HCT116 (cell line): ENCODE measurements around the gene LLGL2. TPM values are rescaled to one million over a fixed set of nuclear protein-coding genes. Genes with fewer than 3 reads are reported as not detected.
A peak's percentile ranks its signal among the peaks of the same experiment; 100 is the strongest.

Source experiments
- ATAC-seq: fragments of 200-7000 bp; cut with Tn5 transposase; 2 replicates; pipeline ENCODE4 v1.9.1; 2020; ENCODE audit warnings: mild to moderate bottlenecking, moderate library complexity
- Bru-seq: library from RNA; stranded (reverse); fragments of 400-500 nt; gene quantifications from one replicate; lab custom pipeline; 2021; lab: Mats Ljungman, UMichigan
- BruChase-seq, 2 experiments: library from RNA; stranded (reverse); fragments of 400-500 nt; gene quantifications; one replicate each; lab custom pipeline; 2021; lab: Mats Ljungman, UMichigan
- BruUV-seq: library from RNA; stranded (reverse); fragments of 400-500 nt; replicated peaks from 2 replicates; lab custom pipeline; 2021; lab: Mats Ljungman, UMichigan
- CTCF ChIA-PET: fragments of 300-600 bp; sonication (Branson Sonifier 250); formaldehyde crosslinking; loops from one replicate; lab custom pipeline; 2021; ENCODE audit warnings: antibody characterized with exemption; lab: Charles Lee
- POLR2A ChIA-PET: fragments of 300-600, 350-600 bp; sonication (Branson Sonifier 250); formaldehyde crosslinking; loops from one replicate; lab custom pipeline; 2021; ENCODE audit warnings: antibody characterized with exemption; lab: Charles Lee
- RAD21 ChIA-PET, 2 experiments: fragments of 300-600 bp; sonication (Branson Sonifier 250); formaldehyde crosslinking; loops; one replicate each; lab custom pipeline; 2023; ENCODE audit warnings: low total read pairs in 2 of 2; ENCODE audit not compliant: uncharacterized antibody in 2 of 2, unreplicated experiment in 2 of 2, low non-redundant PET in 1 of 2; lab: Charles Lee
- DNase-seq: peaks from one replicate; pipeline ENCODE4 v3.0.0-alpha.2; 2010; ENCODE audit warnings: low read depth, low spot score
- H2AFZ ChIP-seq: fragments of 200-600 bp; shearing (Covaris generic), sonication (generic); 2 replicates; pipeline ENCODE4 v1.6.1; 2017; ENCODE audit warnings: low read depth, mixed run types, mixed read lengths, antibody characterized with exemption, low read length; ENCODE audit not compliant: poor library complexity, severe bottlenecking
- H3K27ac ChIP-seq: 2 replicates; pipeline ENCODE4 v1.5.1; 2012; ENCODE audit warnings: low read depth, low read length
- H3K27me3 ChIP-seq: fragments of 200-600 bp; sonication (generic); 2 replicates; pipeline ENCODE4 v1.6.1; 2016; ENCODE audit warnings: mixed run types, low read length, mixed read lengths; ENCODE audit not compliant: insufficient read depth
- H3K36me3 ChIP-seq, 2 experiments: fragments of 200-500 bp in 1 of 2; fragments of 200-600 bp in 1 of 2; sonication (Bioruptor generic) in 1 of 2; sonication (generic) in 1 of 2; 2 replicates each; pipeline versions ENCODE4 v1.5.1 to v1.6.1; 2014 to 2016; ENCODE audit warnings: low read length in 2 of 2, inconsistent platforms in 1 of 2, mixed read lengths in 1 of 2, mixed run types in 1 of 2; ENCODE audit not compliant: insufficient read depth in 2 of 2, control insufficient read depth in 1 of 2
- H3K4me1 ChIP-seq, 2 experiments: fragments of 200-600 bp in 1 of 2; sonication (generic) in 1 of 2; 2 replicates each; pipeline versions ENCODE4 v1.5.1 to v1.6.1; 2012 to 2017; ENCODE audit warnings: low read length in 2 of 2, inconsistent platforms in 1 of 2, mild to moderate bottlenecking in 1 of 2, mixed read lengths in 1 of 2, mixed run types in 1 of 2, moderate library complexity in 1 of 2; ENCODE audit not compliant: insufficient read depth in 2 of 2, control insufficient read depth in 1 of 2
- H3K4me2 ChIP-seq: fragments of 200-600 bp; sonication (generic); 2 replicates; pipeline ENCODE4 v1.6.1; 2017; ENCODE audit warnings: mixed run types, low read length, mixed read lengths
- H3K4me3 ChIP-seq, 2 experiments: fragments of 200-600 bp in 1 of 2; sonication (generic) in 1 of 2; replicated peaks in 1 of 2; 2 replicates each; pipeline ENCODE4 v1.5.1; 2011 to 2016; ENCODE audit warnings: low read length in 2 of 2, control low read depth in 1 of 2, low read depth in 1 of 2, mild to moderate bottlenecking in 1 of 2, mixed read lengths in 1 of 2, mixed run types in 1 of 2
- H3K79me2 ChIP-seq: fragments of 200-600 bp; sonication (generic); 2 replicates; pipeline ENCODE4 v1.6.1; 2017; ENCODE audit warnings: mild to moderate bottlenecking, mixed run types, low read length, moderate library complexity, mixed read lengths; ENCODE audit not compliant: insufficient read depth
- H3K9ac ChIP-seq: fragments of 200-600 bp; sonication (generic); 2 replicates; pipeline ENCODE4 v1.6.1; 2016; ENCODE audit warnings: low read length, mixed read lengths
- H3K9me2 ChIP-seq: fragments of 200-600 bp; sonication (generic), shearing (Covaris generic); 2 replicates; pipeline ENCODE4 v1.6.1; 2017; ENCODE audit warnings: mixed run types, mild to moderate bottlenecking, moderate library complexity; ENCODE audit not compliant: insufficient read depth
- H3K9me3 ChIP-seq, 2 experiments: fragments of 200-500 bp in 1 of 2; fragments of 200-600 bp in 1 of 2; sonication (Bioruptor generic) in 1 of 2; sonication (generic) in 1 of 2; 2 replicates each; pipeline ENCODE4 v1.6.1; 2014 to 2017; ENCODE audit warnings: low read length in 2 of 2, mixed read lengths in 2 of 2, inconsistent platforms in 1 of 2, low read depth in 1 of 2, mild to moderate bottlenecking in 1 of 2, mixed run types in 1 of 2, moderate library complexity in 1 of 2; ENCODE audit not compliant: control insufficient read depth in 1 of 2, insufficient read depth in 1 of 2
- H4K20me1 ChIP-seq: fragments of 200-600 bp; sonication (generic), shearing (Covaris generic); 2 replicates; pipeline ENCODE4 v1.6.1; 2017; ENCODE audit warnings: mixed run types, mild to moderate bottlenecking, moderate library complexity; ENCODE audit not compliant: insufficient read depth
- CEBPB ChIP-seq: IDR thresholded peaks from 2 replicates; pipeline ENCODE4 v1.6.1; 2012; ENCODE audit warnings: low read depth
- EGR1 ChIP-seq: IDR thresholded peaks from 2 replicates; pipeline ENCODE4 v1.6.1; 2012; ENCODE audit warnings: low read depth
- ELF1 ChIP-seq: IDR thresholded peaks from 2 replicates; pipeline ENCODE4 v1.6.1; 2012; ENCODE audit warnings: low read depth, borderline replicate concordance
- EZH2 ChIP-seq: fragments of 200-600 bp; sonication (generic); IDR thresholded peaks from 2 replicates; pipeline ENCODE4 v1.6.1; 2017; ENCODE audit warnings: antibody characterized with exemption, mixed run types
- JUND ChIP-seq: IDR thresholded peaks from 2 replicates; pipeline ENCODE4 v1.6.1; 2012
- POLR2AphosphoS5 ChIP-seq: IDR thresholded peaks from 2 replicates; pipeline ENCODE4 v1.6.1; 2011; ENCODE audit warnings: mild to moderate bottlenecking, low read depth, low read length, moderate library complexity
- SIN3A ChIP-seq: IDR thresholded peaks from 2 replicates; pipeline ENCODE4 v1.6.1; 2012; ENCODE audit warnings: low read depth
- SP1 ChIP-seq: IDR thresholded peaks from 2 replicates; pipeline ENCODE4 v1.6.1; 2012; ENCODE audit warnings: low read depth
- YY1 ChIP-seq: IDR thresholded peaks from 2 replicates; pipeline ENCODE4 v1.6.1; 2011; ENCODE audit warnings: low read length, low read depth, moderate library complexity, mild to moderate bottlenecking; ENCODE audit not compliant: insufficient replicate concordance; ENCODE audit errors: extremely low read depth
- ZFX ChIP-seq: fragments of 450-650 bp; IDR thresholded peaks from 2 replicates; pipeline ENCODE4 v1.6.1; 2017
- ZNF274 ChIP-seq: fragments of 200-500 bp; sonication (Bioruptor generic); IDR thresholded peaks from 2 replicates; pipeline ENCODE4 v1.6.1; 2014; ENCODE audit warnings: mild to moderate bottlenecking, low read depth, low read length, inconsistent platforms
- intact Hi-C: fragments of 100-400 bp; cut with micrococcal nuclease; formaldehyde crosslinking; loops from 2 replicates; pipeline ENCODE4 v1.10.0; 2022
- long read RNA-seq: library from polyadenylated mRNA; unstranded; transcript quantifications from one replicate; pipeline ENCODE4 v2.0.0, GENCODE V29; 2021; ENCODE audit not compliant: unreplicated experiment
- polyA plus RNA-seq: library from polyadenylated mRNA; unstranded; fragments of >200 nt; gene quantifications from 2 replicates; pipeline ENCODE4 v1.2.1, GENCODE V29; 2012; ENCODE audit warnings: missing spikeins
- total RNA-seq: library from RNA; stranded (reverse); gene quantifications from one replicate; pipeline ENCODE4 v1.2.1, GENCODE V29; 2021; ENCODE audit not compliant: unreplicated experiment
- TF ChIP-seq, protein P1 (sequence below): IDR thresholded peaks from 2 replicates; pipeline ENCODE4 v1.6.1; 2011; ENCODE audit warnings: mild to moderate bottlenecking, low read length, moderate library complexity; ENCODE audit not compliant: insufficient replicate concordance; ENCODE audit errors: extremely low read depth
- TF ChIP-seq, protein P2 (sequence below): IDR thresholded peaks from 2 replicates; pipeline ENCODE4 v1.6.1; 2012; ENCODE audit warnings: low read depth

LLGL2 gene, protein sequence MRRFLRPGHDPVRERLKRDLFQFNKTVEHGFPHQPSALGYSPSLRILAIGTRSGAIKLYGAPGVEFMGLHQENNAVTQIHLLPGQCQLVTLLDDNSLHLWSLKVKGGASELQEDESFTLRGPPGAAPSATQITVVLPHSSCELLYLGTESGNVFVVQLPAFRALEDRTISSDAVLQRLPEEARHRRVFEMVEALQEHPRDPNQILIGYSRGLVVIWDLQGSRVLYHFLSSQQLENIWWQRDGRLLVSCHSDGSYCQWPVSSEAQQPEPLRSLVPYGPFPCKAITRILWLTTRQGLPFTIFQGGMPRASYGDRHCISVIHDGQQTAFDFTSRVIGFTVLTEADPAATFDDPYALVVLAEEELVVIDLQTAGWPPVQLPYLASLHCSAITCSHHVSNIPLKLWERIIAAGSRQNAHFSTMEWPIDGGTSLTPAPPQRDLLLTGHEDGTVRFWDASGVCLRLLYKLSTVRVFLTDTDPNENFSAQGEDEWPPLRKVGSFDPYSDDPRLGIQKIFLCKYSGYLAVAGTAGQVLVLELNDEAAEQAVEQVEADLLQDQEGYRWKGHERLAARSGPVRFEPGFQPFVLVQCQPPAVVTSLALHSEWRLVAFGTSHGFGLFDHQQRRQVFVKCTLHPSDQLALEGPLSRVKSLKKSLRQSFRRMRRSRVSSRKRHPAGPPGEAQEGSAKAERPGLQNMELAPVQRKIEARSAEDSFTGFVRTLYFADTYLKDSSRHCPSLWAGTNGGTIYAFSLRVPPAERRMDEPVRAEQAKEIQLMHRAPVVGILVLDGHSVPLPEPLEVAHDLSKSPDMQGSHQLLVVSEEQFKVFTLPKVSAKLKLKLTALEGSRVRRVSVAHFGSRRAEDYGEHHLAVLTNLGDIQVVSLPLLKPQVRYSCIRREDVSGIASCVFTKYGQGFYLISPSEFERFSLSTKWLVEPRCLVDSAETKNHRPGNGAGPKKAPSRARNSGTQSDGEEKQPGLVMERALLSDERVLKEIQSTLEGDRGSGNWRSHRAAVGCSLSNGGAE
- 209 TPM for total RNA-seq
- 177 and 183 TPM in 2 replicates for polyA plus RNA-seq
- Bru-seq, nascent RNA = percentile 77 among the genes with signal in this experiment
- percentile 90 among the genes with signal in this experiment for BruChase-seq, experiment 1, labeled RNA remaining after a 6-hour chase
- percentile 86 among the genes with signal in this experiment for BruChase-seq, experiment 2, labeled RNA remaining after a 2-hour chase
- long read RNA-seq, transcript LLGL2-201 (25 exons, 3,480 nt) = minor isoform, 11 of 426 reads
- long read RNA-seq, transcript LLGL2-203 (26 exons, 3,509 nt) = minor isoform, 19 of 426 reads
- long read RNA-seq, transcript LLGL2-202 (10 exons, 1,374 nt) = major isoform, 70 of 426 reads
- long read RNA-seq, partial matches to known transcripts = 162 of 426 reads
- long read RNA-seq, other reads (novel, unspliced or antisense) = 162 of 426 reads

DNA sequence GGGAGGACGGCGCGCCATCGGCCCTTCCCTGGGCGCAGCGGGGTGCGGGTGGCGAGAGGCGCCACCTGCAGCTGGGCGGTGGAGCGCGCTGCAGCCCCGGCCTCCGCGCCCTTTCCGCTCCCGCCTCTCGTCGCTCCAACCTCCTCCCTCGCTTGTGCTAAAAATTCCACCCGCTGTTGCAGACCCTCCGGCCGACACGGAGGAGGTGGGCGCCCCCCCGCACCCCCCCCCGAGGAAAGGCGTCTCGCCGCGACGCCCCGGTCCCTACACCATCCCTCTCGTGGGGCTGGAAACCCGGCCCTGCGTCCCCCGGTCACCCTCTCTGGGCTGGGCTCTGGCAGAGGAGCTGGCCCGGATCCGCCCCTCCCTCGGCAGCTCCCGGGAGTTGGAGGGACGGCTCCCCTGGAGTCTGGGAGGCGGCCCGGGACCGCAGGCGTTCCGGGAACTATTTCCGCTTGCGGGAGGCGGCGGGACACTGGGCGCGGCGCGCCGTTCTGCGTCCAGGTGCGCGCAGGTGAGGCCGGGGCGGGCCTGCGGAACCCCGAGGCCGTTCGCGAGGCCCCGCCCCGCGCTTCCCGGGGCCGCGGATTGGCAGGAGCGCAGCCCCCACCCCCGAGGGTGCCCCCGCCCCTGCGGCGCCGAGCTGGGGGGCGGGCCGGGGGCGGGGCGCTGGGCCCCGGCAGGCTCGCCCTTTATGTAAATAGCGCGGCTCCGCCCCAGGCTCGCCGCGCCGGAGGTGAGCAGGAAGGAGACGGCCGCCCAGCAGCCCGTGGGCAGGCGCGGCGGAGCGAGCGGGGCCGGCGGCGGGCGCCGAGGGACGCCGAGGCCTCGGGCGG is at the start of gene LLGL2:
LLGL2 (plus strand) TSS at position 728 of the 836 bp plus-strand sequence. CDS start 17,730 bp downstream, outside the sequence.
- peaks cover 9 to 17% of the 10 kb centered on the region in 2 experiments for H3K36me3 ChIP-seq
- peaks cover 45% of the 10 kb centered on the region for H3K79me2 ChIP-seq
- BruUV-seq = no TSS peak
- no peaks in the 10 kb centered on the region for H4K20me1 ChIP-seq
- intact Hi-C loops = loop anchor here (1.0 kb wide), 1 partner anchor 8 kb away; no protein-coding TSS in a partner anchor
- H3K9me2 ChIP-seq = no peaks in the 10 kb centered on the region
- no peaks in the 10 kb centered on the region for H3K27me3 ChIP-seq
- ChIA-PET POLR2A (interaction anchor here (1.0 to 1.5 kb wide), 3 partner anchors 9 to 24 kb away, joined by 3 to 15 read pairs (median 5); partner anchors contain the start of gene TSEN54), CTCF (interaction anchor here (0.6 to 2.2 kb wide), 13 partner anchors 8 to 236 kb away, joined by 3 to 39 read pairs (median 3); partner anchors contain the start of genes SLC25A19 and TSEN54), RAD21 (interaction anchor here (0.6 to 1.6 kb wide), 8 partner anchors 9 to 76 kb away, joined by 3 to 9 read pairs (median 3); partner anchors contain the start of gene TSEN54 (in 2 of the 2))
- H3K9me3 ChIP-seq = no peaks in the 10 kb centered on the region
- DNase-seq (peak; percentile 86), ATAC-seq (peak; percentile 85)
- H3K4me3 ChIP-seq = peak within 1 kb of the TSS; percentile 68 to 86
- peak within 1 kb of the TSS; percentile 98 for H3K27ac ChIP-seq
- H3K4me1 ChIP-seq = peaks cover 21 to 37% of the 10 kb centered on the region in 2 experiments
- H3K9ac ChIP-seq = peak within 1 kb of the TSS; percentile 95
- H3K4me2 ChIP-seq = peak within 1 kb of the TSS; percentile 98
- H2AFZ ChIP-seq = peak within 1 kb of the TSS; percentile 84
- TF ChIP-seq YY1 = peak; percentile 78
- peak; percentile 83 for TF ChIP-seq SP1
- TF ChIP-seq JUND = no peak
- TF ChIP-seq EGR1 = no peak; the same call in 1 of the 2 replicates
- TF ChIP-seq SIN3A = peak; percentile 97
- TF ChIP-seq, protein P1, sequence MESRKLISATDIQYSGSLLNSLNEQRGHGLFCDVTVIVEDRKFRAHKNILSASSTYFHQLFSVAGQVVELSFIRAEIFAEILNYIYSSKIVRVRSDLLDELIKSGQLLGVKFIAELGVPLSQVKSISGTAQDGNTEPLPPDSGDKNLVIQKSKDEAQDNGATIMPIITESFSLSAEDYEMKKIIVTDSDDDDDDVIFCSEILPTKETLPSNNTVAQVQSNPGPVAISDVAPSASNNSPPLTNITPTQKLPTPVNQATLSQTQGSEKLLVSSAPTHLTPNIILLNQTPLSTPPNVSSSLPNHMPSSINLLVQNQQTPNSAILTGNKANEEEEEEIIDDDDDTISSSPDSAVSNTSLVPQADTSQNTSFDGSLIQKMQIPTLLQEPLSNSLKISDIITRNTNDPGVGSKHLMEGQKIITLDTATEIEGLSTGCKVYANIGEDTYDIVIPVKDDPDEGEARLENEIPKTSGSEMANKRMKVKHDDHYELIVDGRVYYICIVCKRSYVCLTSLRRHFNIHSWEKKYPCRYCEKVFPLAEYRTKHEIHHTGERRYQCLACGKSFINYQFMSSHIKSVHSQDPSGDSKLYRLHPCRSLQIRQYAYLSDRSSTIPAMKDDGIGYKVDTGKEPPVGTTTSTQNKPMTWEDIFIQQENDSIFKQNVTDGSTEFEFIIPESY = no peak
- no peak for TF ChIP-seq CEBPB
- no peak; the same call in 1 of the 2 replicates for TF ChIP-seq ELF1
- TF ChIP-seq EZH2 = no peak
- TF ChIP-seq ZNF274 = no peak
- TF ChIP-seq POLR2AphosphoS5 = peak; percentile 97
- TF ChIP-seq, protein P2, sequence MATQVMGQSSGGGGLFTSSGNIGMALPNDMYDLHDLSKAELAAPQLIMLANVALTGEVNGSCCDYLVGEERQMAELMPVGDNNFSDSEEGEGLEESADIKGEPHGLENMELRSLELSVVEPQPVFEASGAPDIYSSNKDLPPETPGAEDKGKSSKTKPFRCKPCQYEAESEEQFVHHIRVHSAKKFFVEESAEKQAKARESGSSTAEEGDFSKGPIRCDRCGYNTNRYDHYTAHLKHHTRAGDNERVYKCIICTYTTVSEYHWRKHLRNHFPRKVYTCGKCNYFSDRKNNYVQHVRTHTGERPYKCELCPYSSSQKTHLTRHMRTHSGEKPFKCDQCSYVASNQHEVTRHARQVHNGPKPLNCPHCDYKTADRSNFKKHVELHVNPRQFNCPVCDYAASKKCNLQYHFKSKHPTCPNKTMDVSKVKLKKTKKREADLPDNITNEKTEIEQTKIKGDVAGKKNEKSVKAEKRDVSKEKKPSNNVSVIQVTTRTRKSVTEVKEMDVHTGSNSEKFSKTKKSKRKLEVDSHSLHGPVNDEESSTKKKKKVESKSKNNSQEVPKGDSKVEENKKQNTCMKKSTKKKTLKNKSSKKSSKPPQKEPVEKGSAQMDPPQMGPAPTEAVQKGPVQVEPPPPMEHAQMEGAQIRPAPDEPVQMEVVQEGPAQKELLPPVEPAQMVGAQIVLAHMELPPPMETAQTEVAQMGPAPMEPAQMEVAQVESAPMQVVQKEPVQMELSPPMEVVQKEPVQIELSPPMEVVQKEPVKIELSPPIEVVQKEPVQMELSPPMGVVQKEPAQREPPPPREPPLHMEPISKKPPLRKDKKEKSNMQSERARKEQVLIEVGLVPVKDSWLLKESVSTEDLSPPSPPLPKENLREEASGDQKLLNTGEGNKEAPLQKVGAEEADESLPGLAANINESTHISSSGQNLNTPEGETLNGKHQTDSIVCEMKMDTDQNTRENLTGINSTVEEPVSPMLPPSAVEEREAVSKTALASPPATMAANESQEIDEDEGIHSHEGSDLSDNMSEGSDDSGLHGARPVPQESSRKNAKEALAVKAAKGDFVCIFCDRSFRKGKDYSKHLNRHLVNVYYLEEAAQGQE = no peak
- no peak; the same call in 1 of the 2 replicates for TF ChIP-seq ZFX
